Mammary epithelial cell (primary cell): ENCODE measurements around the gene LRBA.

ENCODE experiments used
- CTCF ChIP-seq, 2 donors: IDR thresholded peaks in 1 of 2; conservative IDR thresholded peaks in 1 of 2; 2 replicates each; pipeline ENCODE4 v1.5.1; 2011 to 2012; ENCODE audit warnings: inconsistent platforms in 2 of 2, low read length in 2 of 2, mild to moderate bottlenecking in 2 of 2, control low read depth in 1 of 2, low read depth in 1 of 2; ENCODE audit not compliant: insufficient read depth in 1 of 2; ENCODE audit errors: extremely low read depth in 1 of 2
- EZH2 ChIP-seq: IDR thresholded peaks from 2 replicates; pipeline ENCODE4 v1.6.1; 2012; ENCODE audit warnings: low read length, inconsistent platforms, borderline replicate concordance

GRCh38 chr4:151039733-151040132 is 24.6 kb upstream of the LRBA start:
- no peak for TF ChIP-seq CTCF (conservative IDR thresholded peaks at IDR 0.05 in 1 of 2, IDR thresholded peaks at IDR 0.05 in 1 of 2; ENCODE audit: extremely low read depth in 1 of 2, insufficient read depth in 1 of 2, low read depth in 1 of 2, low read length in 2 of 2)
- TF ChIP-seq EZH2: no peak
